22Rv1 (cell line): ENCODE data around the gene IQGAP2.

Experiments
- CTCF ChIP-seq: fragments of 450-650 bp; IDR thresholded peaks from 2 replicates; pipeline ENCODE4 v1.5.1; 2017; ENCODE audit warnings: mild to moderate bottlenecking
- ZFX ChIP-seq: fragments of 450-650 bp; IDR thresholded peaks from 2 replicates; pipeline ENCODE4 v1.6.1; 2017; ENCODE audit warnings: antibody characterized with exemption, borderline replicate concordance

- no peak for TF ChIP-seq CTCF
- TF ChIP-seq ZFX = no peak
Measured at GRCh38 chr5:76675364-76675763, 272.3 kb downstream of the IQGAP2 start.
